ENCODE results near the gene ZNF669. TPM values are rescaled to one million over a fixed set of nuclear protein-coding genes. Genes with fewer than 3 reads are reported as not detected.

The ZNF669 gene
- total RNA-seq, 1 experiment from 2014 or later: 7.2 TPM

DNA sequence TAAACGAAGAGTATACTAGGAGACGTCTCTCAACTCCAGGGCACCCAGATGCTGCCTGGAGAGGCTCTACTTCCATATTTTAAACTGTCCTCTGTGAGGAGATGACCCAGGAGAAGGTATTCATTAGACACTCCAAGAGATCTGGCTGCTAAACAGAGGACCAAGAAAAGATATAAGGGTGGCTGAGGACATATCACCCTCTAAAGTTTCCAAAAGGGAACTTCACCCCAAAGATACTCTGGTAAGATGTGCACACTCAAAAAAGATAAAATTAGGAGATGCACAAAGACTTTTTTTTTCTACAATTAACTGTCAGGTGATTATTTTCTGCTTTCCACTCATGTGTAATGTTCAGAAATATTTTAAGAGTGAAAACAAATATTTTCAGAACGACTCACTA is 26.9 kb downstream of the ZNF669 start:
- no peaks in the 10 kb centered on the region for H3K27me3 ChIP-seq (ENCODE audit: insufficient read depth, low read length)
- ChIA-PET POLR2A (no interaction called here), CTCF (no interaction called here), RAD21 (ENCODE audit: low non-redundant PET in 1 of 2, low total read pairs in 2 of 2, uncharacterized antibody in 2 of 2, unreplicated experiment in 2 of 2) (no interaction called here)
- H3K79me2 ChIP-seq (ENCODE audit: insufficient read depth, low read length): peaks cover 57% of the 10 kb centered on the region
- intact Hi-C loops (cut with micrococcal nuclease): loop anchor here (5.0 to 10.0 kb wide), 2 partner anchors 70 to 272 kb away; partner anchors contain the start of gene ZNF695
- peak overlapping the region; percentile 85 for H3K4me2 ChIP-seq (ENCODE audit: low read length)
- DNase-seq (ENCODE audit: low read depth, low spot score): no peak
- H2AFZ ChIP-seq (ENCODE audit: low read depth, low read length, poor library complexity, severe bottlenecking): no peak overlapping the region
- peak overlapping the region; percentile 64 to 90 for H3K4me3 ChIP-seq (replicated peaks in 1 of 2; ENCODE audit: low read depth in 1 of 2, low read length in 2 of 2)
- no peak overlapping the region for H3K27ac ChIP-seq (ENCODE audit: low read depth, low read length)
- peaks cover 0 to 9% of the 10 kb centered on the region in 2 experiments; a peak in 1 of 4 replicates for H3K36me3 ChIP-seq (ENCODE audit: control insufficient read depth in 1 of 2, insufficient read depth in 2 of 2, low read length in 2 of 2)
- H3K9ac ChIP-seq (ENCODE audit: low read length): peak overlapping the region; percentile 88; the same call in 1 of the 2 replicates
- H3K9me3 ChIP-seq (ENCODE audit: control insufficient read depth in 1 of 2, insufficient read depth in 1 of 2, low read depth in 1 of 2, low read length in 2 of 2): peaks cover 6 to 9% of the 10 kb centered on the region in 2 experiments; a peak in 2 of 4 replicates
- H3K9me2 ChIP-seq (ENCODE audit: insufficient read depth): no peaks in the 10 kb centered on the region
- TF ChIP-seq, protein P1, sequence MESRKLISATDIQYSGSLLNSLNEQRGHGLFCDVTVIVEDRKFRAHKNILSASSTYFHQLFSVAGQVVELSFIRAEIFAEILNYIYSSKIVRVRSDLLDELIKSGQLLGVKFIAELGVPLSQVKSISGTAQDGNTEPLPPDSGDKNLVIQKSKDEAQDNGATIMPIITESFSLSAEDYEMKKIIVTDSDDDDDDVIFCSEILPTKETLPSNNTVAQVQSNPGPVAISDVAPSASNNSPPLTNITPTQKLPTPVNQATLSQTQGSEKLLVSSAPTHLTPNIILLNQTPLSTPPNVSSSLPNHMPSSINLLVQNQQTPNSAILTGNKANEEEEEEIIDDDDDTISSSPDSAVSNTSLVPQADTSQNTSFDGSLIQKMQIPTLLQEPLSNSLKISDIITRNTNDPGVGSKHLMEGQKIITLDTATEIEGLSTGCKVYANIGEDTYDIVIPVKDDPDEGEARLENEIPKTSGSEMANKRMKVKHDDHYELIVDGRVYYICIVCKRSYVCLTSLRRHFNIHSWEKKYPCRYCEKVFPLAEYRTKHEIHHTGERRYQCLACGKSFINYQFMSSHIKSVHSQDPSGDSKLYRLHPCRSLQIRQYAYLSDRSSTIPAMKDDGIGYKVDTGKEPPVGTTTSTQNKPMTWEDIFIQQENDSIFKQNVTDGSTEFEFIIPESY (IDR thresholded peaks at IDR 0.05; ENCODE audit: extremely low read depth, insufficient replicate concordance, low read length): no peak
- no peak for TF ChIP-seq ATF3 (IDR thresholded peaks at IDR 0.05)
- TF ChIP-seq ZNF274 (IDR thresholded peaks at IDR 0.05; ENCODE audit: low read depth, low read length): no peak
- TF ChIP-seq, protein P2, sequence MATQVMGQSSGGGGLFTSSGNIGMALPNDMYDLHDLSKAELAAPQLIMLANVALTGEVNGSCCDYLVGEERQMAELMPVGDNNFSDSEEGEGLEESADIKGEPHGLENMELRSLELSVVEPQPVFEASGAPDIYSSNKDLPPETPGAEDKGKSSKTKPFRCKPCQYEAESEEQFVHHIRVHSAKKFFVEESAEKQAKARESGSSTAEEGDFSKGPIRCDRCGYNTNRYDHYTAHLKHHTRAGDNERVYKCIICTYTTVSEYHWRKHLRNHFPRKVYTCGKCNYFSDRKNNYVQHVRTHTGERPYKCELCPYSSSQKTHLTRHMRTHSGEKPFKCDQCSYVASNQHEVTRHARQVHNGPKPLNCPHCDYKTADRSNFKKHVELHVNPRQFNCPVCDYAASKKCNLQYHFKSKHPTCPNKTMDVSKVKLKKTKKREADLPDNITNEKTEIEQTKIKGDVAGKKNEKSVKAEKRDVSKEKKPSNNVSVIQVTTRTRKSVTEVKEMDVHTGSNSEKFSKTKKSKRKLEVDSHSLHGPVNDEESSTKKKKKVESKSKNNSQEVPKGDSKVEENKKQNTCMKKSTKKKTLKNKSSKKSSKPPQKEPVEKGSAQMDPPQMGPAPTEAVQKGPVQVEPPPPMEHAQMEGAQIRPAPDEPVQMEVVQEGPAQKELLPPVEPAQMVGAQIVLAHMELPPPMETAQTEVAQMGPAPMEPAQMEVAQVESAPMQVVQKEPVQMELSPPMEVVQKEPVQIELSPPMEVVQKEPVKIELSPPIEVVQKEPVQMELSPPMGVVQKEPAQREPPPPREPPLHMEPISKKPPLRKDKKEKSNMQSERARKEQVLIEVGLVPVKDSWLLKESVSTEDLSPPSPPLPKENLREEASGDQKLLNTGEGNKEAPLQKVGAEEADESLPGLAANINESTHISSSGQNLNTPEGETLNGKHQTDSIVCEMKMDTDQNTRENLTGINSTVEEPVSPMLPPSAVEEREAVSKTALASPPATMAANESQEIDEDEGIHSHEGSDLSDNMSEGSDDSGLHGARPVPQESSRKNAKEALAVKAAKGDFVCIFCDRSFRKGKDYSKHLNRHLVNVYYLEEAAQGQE (IDR thresholded peaks at IDR 0.05; ENCODE audit: low read depth): no peak
- no peak for TF ChIP-seq ELF1 (IDR thresholded peaks at IDR 0.05; ENCODE audit: borderline replicate concordance, low read depth)
- TF ChIP-seq EZH2phosphoT487 (IDR thresholded peaks at IDR 0.05; ENCODE audit: borderline replicate concordance): no peak
- no peak for TF ChIP-seq SIN3A (IDR thresholded peaks at IDR 0.05; ENCODE audit: low read depth)
- 0 out of 6 replicates have a peak, but pooled peaks of 1 of the 3 experiments have one; percentile 12 for TF ChIP-seq CTCF (IDR thresholded peaks at IDR 0.05 in 2 of 3, conservative IDR thresholded peaks at IDR 0.05 in 1 of 3; ENCODE audit: borderline replicate concordance in 1 of 3, insufficient read depth in 1 of 3, low read depth in 2 of 3, low read length in 2 of 3)
- TF ChIP-seq ZFX (IDR thresholded peaks at IDR 0.05): no peak
- no peak for TF ChIP-seq EZH2 (IDR thresholded peaks at IDR 0.05)
- no peak for TF ChIP-seq POLR2AphosphoS5 (IDR thresholded peaks at IDR 0.05; ENCODE audit: low read depth, low read length)
- 0 out of 2 replicates have a peak, but pooled peaks have one; percentile 15 for TF ChIP-seq RAD21 (IDR thresholded peaks at IDR 0.05; ENCODE audit: low read depth)
- BruUV-seq (replicated peaks): no TSS peak
- peaks cover 0 to 15% of the 10 kb centered on the region in 2 experiments; a peak in 2 of 4 replicates for H3K4me1 ChIP-seq (ENCODE audit: control insufficient read depth in 1 of 2, insufficient read depth in 2 of 2, low read length in 2 of 2)
- no peaks in the 10 kb centered on the region for H4K20me1 ChIP-seq (ENCODE audit: insufficient read depth)
- no peak for ATAC-seq

All from HCT116 (cell line).